Thoracic aorta (tissue), 2 donors: ENCODE results near the gene RNF19B. TPM values are rescaled to one million over a fixed set of nuclear protein-coding genes. Genes with fewer than 3 reads are reported as not detected.

ENCODE experiments used
- ATAC-seq: fragments of 150-250 bp; one replicate; pipeline ENCODE4 v1.8.0; 2017; ENCODE audit warnings: low read depth; ENCODE audit not compliant: insufficient number of reproducible peaks, low FRiP score
- DNase-seq: peaks from one replicate; pipeline ENCODE4 v3.0.0-alpha.2; 2020; ENCODE audit warnings: low spot score
- H3K27ac ChIP-seq, 2 donors: fragments of 200-600 bp; sonication (generic); 1 replicate in 1 of 2; 2 replicates in 1 of 2; pipeline ENCODE4 v1.5.1; 2016; ENCODE audit warnings: mild to moderate bottlenecking in 2 of 2, moderate library complexity in 2 of 2
- H3K27me3 ChIP-seq: fragments of 200-600 bp; sonication (generic); replicated peaks from 2 replicates; pipeline ENCODE4 v1.6.0; 2016; ENCODE audit warnings: mild to moderate bottlenecking; ENCODE audit not compliant: insufficient read depth
- H3K36me3 ChIP-seq: fragments of 200-600 bp; sonication (generic); one replicate; pipeline ENCODE4 v1.5.1; 2016
- H3K4me1 ChIP-seq, 2 donors: fragments of 200-600 bp; sonication (generic); 1 replicate in 1 of 2; 2 replicates in 1 of 2; pipeline versions ENCODE4 v1.5.1 to v1.6.0; 2016; ENCODE audit warnings: low read depth in 2 of 2, mild to moderate bottlenecking in 1 of 2; ENCODE audit not compliant: control insufficient read depth in 1 of 2
- H3K4me3 ChIP-seq: fragments of 200-600 bp; sonication (generic); 2 replicates; pipeline ENCODE4 v1.5.1; 2016; ENCODE audit warnings: mild to moderate bottlenecking
- H3K9me3 ChIP-seq: fragments of 200-600 bp; sonication (generic); 2 replicates; pipeline ENCODE4 v1.5.1; 2016
- CTCF ChIP-seq: fragments of 200-600 bp; sonication (generic); IDR thresholded peaks from one replicate; pipeline ENCODE4 v1.5.1; 2019; ENCODE audit warnings: antibody characterized with exemption
- total RNA-seq, 2 donors: library from RNA; depleted of rRNA; stranded (reverse); fragments of >200 nt; gene quantifications; one replicate each; pipeline versions ENCODE4 v1.1.0 to v1.2.3, GENCODE V29; 2016

RNF19B gene
- total RNA-seq, 2 donors from 2014 or later: 21.9 to 37.2 TPM

GRCh38 chr1:32891630-32892029, 73.0 kb downstream of the RNF19B start:
- no peak for TF ChIP-seq CTCF
- no peaks in the 10 kb centered on the region for H3K36me3 ChIP-seq
- no peak overlapping the region for H3K4me3 ChIP-seq
- DNase-seq (no peak), ATAC-seq (no peak)
- peaks cover 6% of the 10 kb centered on the region for H3K27me3 ChIP-seq
- H3K9me3 ChIP-seq: no peaks in the 10 kb centered on the region
- H3K4me1 ChIP-seq: peaks cover 0 to 14% of the 10 kb centered on the region in 2 donors
- no peak overlapping the region for H3K27ac ChIP-seq

GRCh38 chr1:32891241-32891570, 73.4 kb downstream of the RNF19B start:
- Histone ChIP-seq H3K36me3 (no peaks in the 10 kb centered on the region), H3K4me3 (no peak overlapping the region), H3K27ac (no peak overlapping the region), H3K9me3 (no peaks in the 10 kb centered on the region), H3K4me1 (peaks cover 1 to 18% of the 10 kb centered on the region in 2 donors), H3K27me3 (peaks cover 6% of the 10 kb centered on the region)
- ATAC-seq: no peak
- DNase-seq: no peak
- no peak for TF ChIP-seq CTCF

GRCh38 chr1:32890516-32891240, 73.9 kb downstream of the RNF19B start:
- no peak for TF ChIP-seq CTCF
- peaks cover 6% of the 10 kb centered on the region for H3K27me3 ChIP-seq

GRCh38 chr1:32889731-32890278, 74.8 kb downstream of the RNF19B start:
- Histone ChIP-seq H3K4me3 (no peak overlapping the region), H3K4me1 (peaks cover 4 to 21% of the 10 kb centered on the region in 2 donors), H3K27me3 (peaks cover 6% of the 10 kb centered on the region), H3K9me3 (no peaks in the 10 kb centered on the region), H3K36me3 (no peaks in the 10 kb centered on the region), H3K27ac (no peak overlapping the region)
- DNase-seq (no peak), ATAC-seq (no peak)
- TF ChIP-seq CTCF: no peak

More at GRCh38 chr1:32890516-32891240, 73.9 kb downstream of the RNF19B start:
- Histone ChIP-seq H3K4me3 (no peak overlapping the region), H3K4me1 (peaks cover 4 to 21% of the 10 kb centered on the region in 2 donors), H3K9me3 (no peaks in the 10 kb centered on the region), H3K27ac (no peak overlapping the region), H3K36me3 (no peaks in the 10 kb centered on the region)
- DNase-seq (no peak), ATAC-seq (no peak)

- no peak overlapping the region for H3K27ac ChIP-seq
- ATAC-seq (no peak), DNase-seq (no peak)
- H3K36me3 ChIP-seq: no peaks in the 10 kb centered on the region
- TF ChIP-seq CTCF: no peak
- no peak overlapping the region for H3K4me3 ChIP-seq
- peaks cover 6% of the 10 kb centered on the region for H3K27me3 ChIP-seq
- no peaks in the 10 kb centered on the region for H3K9me3 ChIP-seq
- peaks cover 4 to 19% of the 10 kb centered on the region in 2 donors for H3K4me1 ChIP-seq
Observed at GRCh38 chr1:32888677-32889420, 75.8 kb downstream of the RNF19B start.
